GM21825 (cell line): ENCODE data around the gene ESPNL.

Experiments used
- ATAC-seq: cut with Tn5 transposase; IDR thresholded peaks from one replicate; pipeline ENCODE4 v1.9.1; 2021; ENCODE audit warnings: mild to moderate bottlenecking, moderate library complexity; ENCODE audit not compliant: unreplicated experiment

The ESPNL gene

DNA sequence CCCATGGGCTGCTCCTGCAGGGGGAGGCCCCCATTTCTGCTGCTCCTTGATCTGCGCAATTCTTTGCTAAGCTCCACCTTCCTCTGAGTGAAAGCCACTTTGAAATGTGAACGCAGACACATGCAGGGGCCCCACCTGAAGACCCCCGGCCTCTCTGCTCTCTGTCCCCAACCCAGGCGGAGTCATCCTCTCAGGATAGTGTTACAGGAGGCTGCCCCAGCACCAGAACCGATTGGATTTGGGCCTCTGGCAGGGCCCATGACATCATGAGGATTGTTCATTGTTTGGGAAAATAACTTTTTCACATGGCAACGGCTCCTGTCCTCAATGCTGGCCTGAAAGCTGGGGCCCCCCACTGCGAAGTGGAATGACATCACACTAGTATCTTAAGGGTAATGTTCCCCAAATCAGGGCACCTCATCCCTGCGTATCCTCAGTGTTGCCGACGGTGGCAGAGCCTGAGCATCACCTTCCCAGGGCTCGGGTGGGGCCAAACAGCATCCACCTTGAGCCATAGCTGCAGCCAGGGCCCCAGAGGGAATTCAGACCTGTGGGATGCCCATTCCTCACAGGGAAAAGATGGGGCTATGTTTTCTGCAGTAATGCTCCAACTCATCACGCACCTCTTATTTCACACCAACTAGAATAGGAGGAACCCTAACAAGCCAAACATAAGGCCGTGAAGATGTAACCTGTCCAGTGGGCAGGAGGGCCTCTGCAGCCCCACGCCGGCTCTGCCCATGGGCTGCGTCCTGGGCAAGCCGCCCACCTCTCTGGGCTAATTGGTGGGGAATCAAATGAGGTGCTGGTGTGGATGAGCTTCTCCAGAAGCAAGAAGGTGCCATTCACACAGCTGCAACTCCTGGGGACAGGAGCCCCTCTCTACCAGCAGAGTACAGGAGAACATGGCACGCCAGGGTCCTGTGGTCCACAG lies 55.9 kb downstream of the ESPNL start:
- ATAC-seq, result no peak

GRCh38 chr2:238157506-238158017 lies 57.4 kb downstream of the ESPNL start:
- no peak for ATAC-seq

GRCh38 chr2:238158018-238158508 lies 57.9 kb downstream of the ESPNL start:
- no peak for ATAC-seq

GRCh38 chr2:238158509-238159070 lies 58.5 kb downstream of the ESPNL start, which contains the start of gene ERFE:
TSS of gene ERFE (plus strand) at chr2:238158970. CDS start at chr2:238159008, 38 bp downstream.
- ATAC-seq, result no peak

- ATAC-seq, result no peak
Measured at GRCh38 chr2:238159071-238159539, 59.0 kb downstream of the ESPNL start.

GRCh38 chr2:238159661-238160205 lies 59.6 kb downstream of the ESPNL start:
- no peak for ATAC-seq

DNA sequence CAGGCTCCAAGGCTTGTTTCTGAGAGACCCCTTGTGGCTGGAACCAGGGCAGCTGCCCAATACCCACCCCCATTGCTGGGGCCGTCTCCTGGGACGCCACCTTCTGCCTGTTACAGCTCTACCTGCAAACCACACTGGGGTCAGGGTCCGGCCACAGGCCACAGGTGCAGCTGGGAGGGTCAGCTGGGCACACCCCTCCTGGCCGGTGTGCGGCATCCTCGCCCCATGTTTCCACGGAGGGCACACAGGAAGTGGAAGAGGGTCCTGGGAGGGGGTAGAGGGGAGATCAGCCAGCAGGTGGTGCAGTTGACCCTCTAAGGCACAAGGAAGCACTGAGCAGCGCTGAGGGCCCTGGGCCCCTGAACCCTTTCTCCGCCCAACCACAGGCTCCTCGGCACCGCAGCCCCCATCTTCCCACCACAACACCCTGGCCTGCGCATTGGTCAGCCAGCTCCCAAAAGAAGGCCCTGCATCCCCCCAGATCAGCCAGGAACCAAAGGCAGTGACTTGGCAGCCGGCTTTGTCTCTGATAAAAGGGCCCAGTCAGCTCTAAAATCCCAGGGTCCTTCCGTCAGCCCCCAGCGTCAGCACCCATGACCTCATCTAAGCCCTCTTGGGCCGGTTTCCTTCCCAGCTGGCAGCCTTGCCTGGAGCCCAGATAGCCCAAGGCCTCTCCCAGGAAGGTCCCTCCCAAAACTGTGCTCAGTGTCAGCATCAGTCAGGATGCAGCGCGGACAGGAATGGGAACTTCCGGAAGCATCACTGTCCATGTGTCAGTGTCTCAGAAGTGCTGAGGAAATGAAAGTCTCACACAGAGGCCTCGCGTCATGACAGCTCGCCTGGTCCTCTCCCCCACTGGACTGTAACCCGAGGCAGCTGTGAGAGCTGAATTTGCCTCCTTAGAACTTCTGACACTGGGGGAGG lies 60.3 kb downstream of the ESPNL start:
- ATAC-seq, result no peak

DNA sequence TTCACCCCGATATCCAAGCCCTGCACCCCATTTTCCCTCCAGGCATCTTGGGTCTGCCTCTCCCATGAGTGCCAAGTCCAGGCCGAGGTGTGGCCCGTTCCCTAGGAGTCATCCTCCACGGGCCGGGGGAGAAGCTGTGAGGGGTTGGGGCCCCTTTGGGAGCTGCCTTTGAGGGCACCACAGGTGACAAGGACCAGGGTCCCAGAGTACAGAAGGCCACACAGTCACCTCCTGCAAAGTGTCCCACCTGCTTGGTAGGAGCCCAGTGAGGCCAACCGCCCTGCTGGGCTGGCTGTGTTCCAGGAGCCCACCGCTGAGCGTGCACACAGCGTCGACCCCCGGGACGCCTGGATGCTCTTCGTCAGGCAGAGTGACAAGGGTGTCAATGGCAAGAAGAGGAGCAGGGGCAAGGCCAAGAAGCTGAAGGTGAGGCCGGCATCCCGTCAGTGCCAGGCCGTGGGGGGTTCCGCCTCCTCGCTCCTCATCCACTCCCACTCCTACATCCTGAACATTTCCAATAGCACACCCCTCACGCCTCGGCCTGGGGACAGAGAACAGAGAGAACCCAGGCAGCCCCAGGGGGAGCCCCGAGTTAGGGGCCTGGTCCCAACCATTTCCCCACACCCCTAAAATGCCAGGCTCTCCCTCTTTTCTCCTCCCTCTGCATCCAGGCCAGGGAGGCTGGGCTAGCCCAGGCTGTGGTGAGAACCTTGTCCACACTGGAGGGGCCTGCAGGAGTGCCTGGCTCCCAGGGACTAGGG lies 61.3 kb downstream of the ESPNL start:
- no peak for ATAC-seq

DNA sequence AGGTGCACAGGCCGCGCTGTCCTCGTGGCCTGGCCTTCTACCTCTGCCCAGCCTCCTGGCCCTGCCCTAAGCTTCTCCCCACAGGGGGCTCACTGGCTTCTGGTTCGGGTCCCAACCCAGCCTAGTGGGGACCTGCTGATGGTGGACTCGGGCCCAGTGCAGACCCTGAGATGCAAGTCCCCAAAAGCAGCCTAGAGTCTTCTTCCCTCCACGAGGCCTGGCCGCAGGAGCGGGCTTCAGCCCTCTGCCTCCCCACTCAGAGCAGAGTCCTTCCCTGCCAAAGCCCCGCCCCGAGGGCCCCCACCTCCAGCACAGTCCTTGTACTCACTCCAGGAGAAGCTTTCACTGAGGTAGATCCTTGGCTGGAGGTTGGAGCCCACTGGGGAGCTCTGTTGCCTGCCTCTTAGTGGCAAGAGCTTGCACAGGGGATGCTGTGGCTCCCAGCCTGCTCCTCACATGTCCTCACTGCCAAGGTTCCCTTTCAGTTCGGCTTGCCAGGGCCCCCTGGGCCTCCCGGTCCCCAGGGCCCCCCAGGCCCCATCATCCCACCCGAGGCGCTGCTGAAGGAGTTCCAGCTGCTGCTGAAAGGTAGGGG lies 62.2 kb downstream of the ESPNL start:
- no peak for ATAC-seq

GRCh38 chr2:238162846-238163441 lies 62.8 kb downstream of the ESPNL start:
- ATAC-seq, result no peak

DNA sequence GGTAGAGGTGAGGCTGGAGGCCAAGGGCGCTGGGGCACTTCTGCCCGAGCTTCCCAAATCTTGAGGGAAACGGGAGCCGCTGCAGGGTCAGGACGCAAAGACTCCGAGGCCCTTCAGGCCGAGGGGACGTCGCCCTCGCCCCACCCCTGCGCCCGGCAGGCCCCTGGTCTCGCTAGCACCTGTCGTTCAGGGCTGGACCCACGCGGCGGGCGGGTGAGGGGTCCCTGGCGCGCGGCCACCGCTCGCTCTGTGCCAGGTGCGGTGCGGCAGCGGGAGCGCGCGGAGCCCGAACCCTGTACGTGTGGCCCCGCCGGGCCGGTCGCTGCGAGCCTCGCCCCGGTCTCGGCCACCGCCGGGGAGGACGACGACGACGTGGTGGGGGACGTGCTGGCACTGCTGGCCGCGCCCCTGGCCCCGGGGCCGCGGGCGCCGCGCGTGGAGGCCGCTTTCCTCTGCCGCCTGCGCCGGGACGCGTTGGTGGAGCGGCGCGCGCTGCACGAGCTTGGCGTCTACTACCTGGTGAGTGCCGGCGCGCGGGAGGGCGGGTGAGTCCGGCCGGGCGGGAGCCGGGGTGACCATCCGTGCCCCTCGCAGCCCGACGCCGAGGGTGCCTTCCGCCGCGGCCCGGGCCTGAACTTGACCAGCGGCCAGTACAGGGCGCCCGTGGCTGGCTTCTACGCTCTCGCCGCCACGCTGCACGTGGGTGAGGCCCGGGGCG lies 63.5 kb downstream of the ESPNL start:
- no peak for ATAC-seq

GRCh38 chr2:238164906-238165287 lies 64.8 kb downstream of the ESPNL start:
- no peak for ATAC-seq

DNA sequence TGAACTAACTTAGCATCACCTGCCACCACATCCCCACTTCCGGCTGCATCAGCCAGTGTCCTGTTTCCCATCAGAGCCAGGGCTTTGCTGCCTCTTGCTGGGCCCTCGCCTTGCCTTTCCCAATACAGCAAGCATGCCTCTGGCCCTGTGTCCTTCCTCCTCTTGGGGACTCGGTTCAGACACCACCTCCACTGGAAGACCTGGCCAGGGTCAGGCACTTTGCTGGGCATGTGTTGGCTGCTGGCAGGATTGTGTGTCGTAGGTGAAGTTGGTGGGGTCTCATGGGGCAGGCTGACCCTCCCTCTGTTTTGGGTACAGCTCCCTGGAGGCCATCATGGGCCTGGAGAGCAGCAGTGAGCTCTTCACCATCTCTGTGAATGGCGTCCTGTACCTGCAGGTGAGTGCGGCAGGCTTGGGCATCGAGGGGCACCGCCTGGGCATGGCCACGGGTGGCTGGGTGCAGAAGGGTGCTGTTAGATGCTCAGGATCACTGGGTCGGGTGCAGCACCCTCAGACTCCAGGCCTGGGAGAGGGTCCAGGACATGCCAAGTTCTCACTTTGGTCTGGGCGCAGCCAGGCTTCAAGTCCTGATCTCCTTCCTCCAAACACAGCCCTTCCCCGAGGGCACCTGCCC lies 65.3 kb downstream of the ESPNL start:
- ATAC-seq, result no peak

- ATAC-seq, result no peak
Measured at GRCh38 chr2:238166391-238167343, 66.5 kb downstream of the ESPNL start.

GRCh38 chr2:238167344-238167715 lies 67.2 kb downstream of the ESPNL start:
- no peak for ATAC-seq

DNA sequence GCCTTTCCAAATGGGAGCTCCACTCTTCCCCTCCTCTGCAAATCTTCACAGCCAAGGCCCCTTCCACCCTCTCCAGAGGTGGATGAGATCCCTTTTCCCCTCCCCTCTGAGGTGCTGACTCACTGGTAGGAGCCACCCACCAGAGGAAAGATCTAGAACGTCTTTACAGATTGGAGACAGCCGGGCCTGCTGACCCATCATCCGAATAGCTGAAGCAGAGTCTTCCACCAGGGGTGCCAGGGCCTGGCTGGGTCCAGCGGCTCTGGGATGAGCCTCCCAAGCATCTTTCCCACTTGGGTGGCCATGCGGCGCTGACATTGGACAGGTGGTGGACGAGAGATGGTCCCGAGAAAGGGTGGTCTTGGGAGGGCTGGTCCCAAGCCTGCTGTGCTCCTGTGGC lies 67.6 kb downstream of the ESPNL start:
- no peak for ATAC-seq
